COLO668 (cell line): Measurements from ENCODE around the gene KYNU.
"Not testable (repeated sequence)": the region's sequence is repeated elsewhere in the genome, so short reads cannot be mapped to it uniquely, and the experiment has no call there.

Source experiments
- DNase-seq: peaks from one replicate; lab custom pipeline; 2025; ENCODE audit not compliant: unreplicated experiment; lab: John Stamatoyannopoulos, UW

Gene KYNU

GRCh38 chr2:143084462-143084861, 207.0 kb downstream of the KYNU start:
- no peak for DNase-seq

- DNase-seq = no peak
These were observed 207.8 kb downstream of the KYNU start for GRCh38 chr2:143085125-143085784.

DNA sequence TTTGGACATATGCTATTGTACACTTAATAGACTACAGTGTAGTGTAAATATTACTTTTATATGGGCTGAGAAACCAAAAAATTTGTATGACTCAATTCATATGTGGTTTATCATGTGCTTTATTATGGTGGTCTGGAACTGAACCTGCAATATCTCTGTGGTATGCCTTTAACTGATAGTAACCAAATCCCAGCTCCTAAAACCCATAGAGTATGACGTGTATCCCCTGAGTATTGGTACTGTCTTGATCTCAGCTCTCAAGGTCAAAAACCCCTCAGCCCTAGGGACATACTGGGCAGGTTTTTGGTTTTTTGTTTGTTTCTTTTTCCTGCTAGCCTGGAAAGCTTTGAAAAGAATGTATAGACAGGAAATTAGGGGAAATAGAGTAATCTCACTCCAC, 209.6 kb downstream of the KYNU start:
- no peak for DNase-seq

DNA sequence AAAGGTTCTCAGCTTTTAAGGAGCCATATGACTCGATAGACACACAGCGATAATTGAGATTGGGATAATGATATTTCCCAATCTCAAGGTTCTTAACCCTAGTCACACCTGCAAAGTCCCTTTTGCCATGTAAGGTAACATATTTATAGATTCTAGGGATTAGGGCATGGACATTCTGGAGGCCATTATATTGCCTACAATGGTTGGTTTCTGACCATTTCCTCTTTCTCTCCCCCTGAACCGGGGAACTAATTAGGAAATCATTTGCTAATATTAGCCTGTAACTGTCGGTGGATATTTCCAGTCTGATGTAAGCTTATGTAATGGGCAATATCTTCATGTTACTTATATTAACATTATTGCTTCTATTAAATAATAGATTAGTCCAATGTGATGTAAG, 210.9 kb downstream of the KYNU start:
- DNase-seq = no peak

DNA sequence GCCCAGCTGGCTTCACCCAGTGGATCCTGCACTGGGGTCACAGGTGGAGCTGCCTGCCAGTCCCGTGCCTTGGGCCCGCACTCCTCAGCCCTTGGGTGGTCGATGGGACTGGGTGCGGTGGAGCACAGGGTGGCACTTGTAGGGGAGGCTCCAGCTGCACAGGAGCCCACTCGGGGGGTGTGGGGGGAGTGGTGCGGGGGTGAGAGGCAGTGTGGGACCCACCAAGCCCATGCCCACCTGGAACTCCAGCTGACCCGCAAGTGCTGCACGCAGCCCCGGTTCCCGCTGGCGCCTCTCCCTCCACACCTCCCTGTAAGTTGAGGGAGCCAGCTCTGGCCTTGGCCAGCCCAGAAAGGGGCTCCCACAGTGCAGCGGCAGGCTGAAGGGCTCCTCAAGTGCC, 212.1 kb downstream of the KYNU start:
- DNase-seq = not testable (repeated sequence)
